GM18499 (cell line): ENCODE data around the gene OAS2.
"Not testable (repeated sequence)": the region's sequence is repeated elsewhere in the genome, so short reads cannot be mapped to it uniquely, and the experiment has no call there.

Experiments
- ATAC-seq: cut with Tn5 transposase; IDR thresholded peaks from one replicate; pipeline ENCODE4 v1.9.1; 2021; ENCODE audit warnings: moderate number of reproducible peaks; ENCODE audit not compliant: insufficient read depth, unreplicated experiment

The OAS2 gene

DNA sequence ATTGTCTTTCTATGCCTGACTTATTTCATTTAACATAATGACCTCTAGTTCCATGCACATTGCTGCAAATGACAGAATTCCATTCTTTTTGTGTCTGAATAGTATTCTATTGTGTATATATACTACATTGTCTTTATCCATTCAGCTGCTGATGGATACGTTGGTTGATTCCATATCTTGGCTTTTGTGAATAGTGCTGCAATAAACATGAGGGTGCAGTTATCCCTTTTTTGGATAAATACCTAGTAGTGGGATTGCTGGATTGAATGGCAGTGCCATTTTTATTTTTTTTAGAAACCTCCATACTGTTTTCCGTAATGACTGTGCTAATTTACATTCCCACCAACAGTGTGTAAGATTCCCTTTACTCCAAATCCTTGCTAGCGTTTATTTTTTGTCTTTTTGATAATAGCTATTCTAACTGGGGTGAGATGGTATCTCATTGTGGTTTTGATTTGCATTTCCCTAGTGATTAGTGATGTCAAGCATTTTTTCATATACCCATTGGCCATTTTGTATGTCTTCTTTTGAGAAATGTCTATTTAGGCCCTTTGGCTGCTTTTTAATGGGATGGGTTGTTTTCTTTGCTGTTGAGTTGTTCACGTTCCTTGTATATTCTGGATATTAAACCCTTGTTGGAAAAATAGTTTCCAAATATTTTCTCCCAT lies 2.3 kb downstream of the OAS2 start:
- ATAC-seq = no peak

DNA sequence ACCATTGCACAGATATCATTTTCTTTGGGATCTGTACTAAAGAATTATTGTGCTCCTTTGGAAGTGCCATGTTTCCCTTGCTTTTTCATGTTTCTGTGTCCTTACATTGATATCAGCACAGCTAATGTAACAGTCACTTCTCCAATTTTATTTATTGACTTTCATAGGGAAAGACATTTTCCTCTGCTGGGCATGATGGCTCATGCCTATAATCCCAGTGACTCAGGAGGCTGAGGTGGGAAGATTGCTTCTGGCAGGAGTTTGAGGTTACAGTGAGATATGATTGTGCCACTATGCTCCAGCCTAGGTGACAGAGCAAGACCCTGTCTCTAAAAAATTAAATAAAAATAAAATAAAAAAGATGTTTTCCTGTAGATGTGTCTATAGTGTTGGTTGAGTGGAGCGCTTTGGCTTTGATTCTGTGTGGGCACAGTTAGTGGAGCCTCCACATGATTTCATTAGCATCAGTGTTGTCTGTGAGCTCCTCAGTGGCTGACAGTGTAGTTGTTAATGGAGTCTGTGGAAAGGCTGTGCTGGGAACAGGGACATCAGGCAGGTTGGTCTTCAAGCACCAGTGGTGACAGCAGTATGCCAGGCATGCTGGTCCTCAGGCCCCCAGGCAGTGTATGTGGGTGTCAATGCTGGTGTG lies 7.4 kb downstream of the OAS2 start:
- no peak for ATAC-seq

GRCh38 chr12:112986291-112986800 lies 8.0 kb downstream of the OAS2 start:
- no peak for ATAC-seq

DNA sequence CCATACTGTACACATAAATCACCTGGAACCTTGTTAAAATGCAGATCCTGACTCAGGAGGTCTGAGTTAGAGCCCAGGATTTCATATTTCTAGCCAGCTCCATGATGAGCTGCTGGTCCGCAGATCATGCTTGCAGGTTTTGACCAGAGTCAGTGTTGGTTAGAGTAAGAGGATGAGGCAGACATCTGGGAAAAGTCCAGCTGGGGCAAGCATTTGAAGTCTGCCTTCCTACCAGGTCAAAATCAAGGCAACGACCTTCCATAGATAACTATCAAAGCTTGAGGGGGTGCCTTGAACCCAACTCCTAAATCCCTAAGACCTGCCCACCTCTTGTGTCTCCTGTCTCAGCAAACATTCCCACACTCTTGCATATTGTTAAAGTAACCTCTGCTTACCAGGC lies 9.2 kb downstream of the OAS2 start:
- no peak for ATAC-seq

DNA sequence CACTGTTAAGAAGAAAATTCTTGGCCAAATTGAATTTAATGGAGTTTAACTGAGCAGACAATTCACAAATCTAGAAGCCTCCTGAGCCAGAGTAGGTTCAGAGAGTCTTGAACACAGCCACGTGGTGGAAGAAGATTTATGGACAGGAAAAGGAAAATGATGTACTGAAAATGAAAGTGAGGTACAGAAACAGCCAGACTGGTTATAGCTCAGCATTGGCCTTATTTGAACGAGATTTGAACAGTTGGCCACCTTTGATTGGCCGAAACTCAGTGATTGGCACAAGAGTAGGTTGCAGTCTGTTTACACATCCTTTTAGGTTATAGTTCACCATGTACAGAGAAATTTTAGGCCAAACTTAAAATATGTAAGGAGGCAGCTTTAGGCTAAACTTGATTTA lies 9.9 kb downstream of the OAS2 start:
- no peak for ATAC-seq

- ATAC-seq = not testable (repeated sequence)
These were observed 10.6 kb downstream of the OAS2 start for GRCh38 chr12:112988823-112989385.

DNA sequence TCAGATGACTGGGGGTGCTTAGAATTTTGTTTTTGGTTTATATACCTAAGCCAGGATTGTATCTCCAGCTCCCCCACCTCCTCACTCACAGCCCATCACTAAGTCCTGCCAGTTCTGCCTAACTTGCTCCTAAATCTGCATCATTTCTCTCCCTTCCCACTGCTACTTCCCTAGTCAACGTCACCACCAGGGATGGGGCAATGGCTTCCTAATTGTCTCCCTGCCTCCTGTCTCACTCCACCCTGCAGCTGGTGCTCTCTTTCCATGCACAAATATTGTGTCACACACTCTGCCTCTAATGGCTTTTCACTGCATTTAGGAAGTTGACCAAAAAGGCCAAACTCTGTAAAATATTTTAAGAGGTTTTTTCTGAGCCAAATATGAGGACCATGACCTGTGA lies 11.5 kb downstream of the OAS2 start:
- no peak for ATAC-seq

DNA sequence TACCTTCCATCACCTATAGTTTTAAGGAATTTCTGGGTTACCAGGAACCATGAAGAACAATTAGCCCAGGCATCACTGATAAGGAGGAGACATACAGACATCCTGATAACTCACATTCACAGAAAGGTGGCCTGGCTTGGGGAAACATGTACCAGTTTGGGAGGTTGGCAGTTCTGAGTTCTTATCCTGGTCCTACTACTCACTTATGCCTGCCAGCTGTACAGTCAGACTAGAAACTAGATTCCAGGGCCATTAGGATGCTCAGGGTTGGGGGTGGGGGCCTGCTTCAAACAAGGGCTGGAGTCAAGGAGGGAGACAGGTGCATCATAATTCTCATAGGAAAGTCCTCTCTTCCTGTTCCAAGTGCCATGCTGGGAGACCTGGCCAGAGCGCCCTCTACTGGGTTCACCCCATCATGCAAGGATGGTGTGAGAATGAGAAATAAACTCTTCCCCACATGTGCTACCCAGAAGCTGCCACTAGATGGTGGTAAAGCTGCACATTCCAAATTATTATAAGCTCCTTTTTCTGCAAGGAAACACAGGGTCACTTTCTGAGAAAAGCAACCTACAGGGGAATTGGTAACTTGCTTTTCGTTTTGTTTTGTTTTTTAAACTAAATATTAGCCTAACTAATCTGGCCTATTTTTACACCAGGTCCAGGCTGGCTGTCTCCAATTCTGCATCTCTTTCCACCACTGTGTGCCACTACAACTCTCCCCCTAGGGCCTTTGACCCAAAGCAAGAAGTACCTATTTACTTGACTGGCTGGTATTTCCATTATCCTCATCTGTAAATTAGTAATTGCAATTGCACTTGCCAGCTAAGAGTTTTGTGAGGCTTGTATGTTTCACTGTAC lies 14.5 kb downstream of the OAS2 start:
- ATAC-seq = no peak

GRCh38 chr12:112995008-112995407 lies 16.7 kb downstream of the OAS2 start:
- no peak for ATAC-seq

DNA sequence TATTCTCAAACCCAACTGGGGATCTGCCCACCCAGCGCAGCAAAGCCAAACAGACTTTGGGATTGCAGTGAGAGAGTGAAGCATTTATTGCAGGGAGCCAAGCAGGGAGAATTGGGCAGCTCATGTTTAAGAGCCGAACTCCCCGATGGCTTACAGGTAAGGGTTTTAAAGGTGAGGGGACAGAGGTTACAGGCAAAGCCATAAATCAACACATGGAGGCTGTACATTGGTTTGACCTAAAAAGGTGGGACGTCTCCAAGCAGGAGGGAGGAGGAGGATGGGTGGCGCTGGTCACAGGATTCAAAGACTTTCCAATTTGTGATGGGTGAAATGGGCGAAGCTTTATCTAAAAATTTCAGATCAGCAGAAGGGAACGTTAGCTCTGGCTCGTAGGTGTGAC lies 18.2 kb downstream of the OAS2 start:
- ATAC-seq = no peak

GRCh38 chr12:112997506-112997905 lies 19.2 kb downstream of the OAS2 start:
- ATAC-seq = no peak

- no peak for ATAC-seq
These were observed 20.9 kb downstream of the OAS2 start for GRCh38 chr12:112998987-112999767.

DNA sequence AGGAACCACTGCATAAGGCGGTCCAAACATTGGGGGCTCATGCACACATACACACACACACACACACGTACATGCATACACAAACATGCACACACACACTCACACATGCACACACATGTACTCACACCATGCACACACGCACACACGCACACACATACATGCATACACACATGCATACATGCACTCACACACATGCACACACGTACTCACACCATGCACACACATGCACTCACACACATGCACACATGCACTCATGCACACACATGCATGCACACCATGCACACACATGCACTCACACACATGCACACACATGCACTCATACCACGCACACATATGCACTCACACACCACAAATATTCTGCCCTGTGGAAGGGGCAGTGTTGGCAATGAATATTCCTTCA lies 22.1 kb downstream of the OAS2 start:
- ATAC-seq = no peak

DNA sequence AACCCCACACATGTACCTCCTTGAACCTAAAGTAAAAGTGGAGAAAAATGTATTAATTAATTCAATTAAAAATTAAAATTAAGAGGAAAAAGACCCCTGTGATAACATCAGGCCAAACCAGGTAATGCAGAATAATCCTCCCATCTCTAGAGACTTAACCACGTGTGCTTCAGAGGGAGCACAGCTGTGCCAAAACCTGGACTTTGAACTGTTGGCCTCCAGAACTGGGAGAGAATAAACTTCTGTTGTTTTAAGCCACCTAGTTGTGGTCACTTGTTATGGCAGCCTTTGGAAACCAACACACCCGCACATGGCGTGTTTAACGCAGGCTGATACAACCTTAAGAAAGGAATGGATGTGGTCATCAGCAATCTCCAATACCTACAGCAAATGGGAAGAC lies 23.8 kb downstream of the OAS2 start:
- no peak for ATAC-seq

DNA sequence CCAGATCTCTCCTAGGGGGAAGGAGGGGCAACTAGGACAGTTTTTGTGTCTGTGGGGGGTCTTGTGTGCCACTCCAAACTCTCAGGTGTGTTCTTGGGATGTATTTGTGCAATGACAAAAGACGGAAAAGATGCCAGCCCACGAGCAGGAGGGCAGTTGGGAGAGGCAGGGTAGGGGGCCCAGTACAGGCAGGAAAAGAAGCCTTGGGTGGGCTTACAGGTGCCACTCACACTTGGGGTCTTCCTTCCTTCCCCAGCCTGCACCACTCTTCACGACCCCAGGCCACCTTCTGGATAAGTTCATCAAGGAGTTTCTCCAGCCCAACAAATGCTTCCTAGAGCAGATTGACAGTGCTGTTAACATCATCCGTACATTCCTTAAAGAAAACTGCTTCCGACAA lies 24.4 kb downstream of the OAS2 start:
- ATAC-seq = no peak

GRCh38 chr12:113003636-113004035 lies 25.3 kb downstream of the OAS2 start:
- no peak for ATAC-seq

DNA sequence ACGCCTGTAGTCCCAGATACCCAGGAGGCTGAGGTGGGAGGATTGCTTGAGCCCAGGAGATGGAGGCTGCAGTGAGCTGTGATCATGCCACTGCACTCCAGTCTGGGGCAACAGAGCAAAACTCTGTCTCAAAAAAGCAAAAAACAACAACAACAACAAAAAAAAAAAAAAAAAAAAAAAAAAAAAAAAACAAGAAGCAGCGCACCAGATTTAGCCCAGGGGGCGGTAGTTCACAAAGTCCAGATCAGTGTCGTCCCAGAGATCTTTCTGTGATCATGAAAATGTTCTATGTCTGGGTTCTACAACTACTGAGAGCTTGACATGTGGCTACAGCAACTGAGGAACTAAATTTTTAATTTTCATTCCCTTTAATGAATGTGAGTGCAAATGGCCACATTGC lies 27.4 kb downstream of the OAS2 start:
- no peak for ATAC-seq

- no peak for ATAC-seq
These were observed 27.9 kb downstream of the OAS2 start for GRCh38 chr12:113006206-113006605.

DNA sequence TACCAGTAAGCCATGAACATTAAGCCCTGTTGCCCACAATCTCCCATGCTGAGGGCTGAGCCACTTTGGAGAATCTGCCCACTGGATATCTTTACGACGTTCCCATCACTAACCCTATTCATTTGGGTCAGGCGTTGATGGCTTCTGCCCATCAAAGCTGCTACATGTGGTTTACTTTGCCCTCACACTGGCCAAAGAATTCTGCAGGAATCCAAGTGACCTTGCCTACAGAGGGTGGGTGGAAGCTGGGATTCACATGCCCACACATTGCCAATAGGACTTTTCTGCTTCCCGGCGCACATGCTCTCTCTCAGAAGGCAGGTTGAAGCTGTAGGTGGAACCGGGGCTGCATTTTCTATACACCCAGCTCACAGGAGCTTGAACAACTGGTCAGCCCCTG lies 28.3 kb downstream of the OAS2 start:
- ATAC-seq = no peak

DNA sequence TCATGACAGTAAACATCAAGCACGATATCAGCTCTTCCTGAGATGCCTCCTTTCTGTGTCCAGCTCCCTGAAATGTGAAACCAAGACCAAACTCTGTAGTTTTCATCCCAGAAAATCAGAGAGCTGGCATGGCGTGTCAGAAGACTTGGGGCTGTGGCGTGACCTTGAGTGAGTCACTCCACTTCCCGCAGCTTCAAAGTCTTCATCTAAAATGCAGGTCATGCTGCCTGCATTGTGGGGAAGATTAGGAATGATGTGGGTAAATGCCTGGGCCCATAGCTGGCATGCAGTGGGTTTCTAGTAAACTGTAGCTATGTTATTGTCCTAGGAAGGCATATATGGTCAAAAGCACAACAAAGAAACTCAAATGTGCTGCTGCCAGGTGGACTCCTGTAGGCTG lies 28.8 kb downstream of the OAS2 start:
- ATAC-seq = no peak
